Gastrocnemius medialis (tissue), 4 donors: ENCODE data around the gene RNF220. TPM values are rescaled to one million over a fixed set of nuclear protein-coding genes. Genes with fewer than 3 reads are reported as not detected.

ENCODE experiments used
- ATAC-seq, 2 donors: fragments of 150-250 bp; one replicate each; pipeline ENCODE4 v1.9.1; 2016
- DNase-seq, 2 donors: peaks; one replicate each; pipeline ENCODE4 v3.0.0-alpha.2; 2019
- H3K27ac ChIP-seq, 4 donors: fragments of 200-600 bp; sonication (generic); 1 replicate in 1 of 4; 2 replicates in 3 of 4; pipeline ENCODE4 v1.5.1; 2016 to 2018; ENCODE audit warnings: mild to moderate bottlenecking in 2 of 4, moderate library complexity in 1 of 4
- H3K27me3 ChIP-seq, 3 donors: fragments of 200-600 bp; sonication (generic) in 2 of 3; 1 replicate in 1 of 3; 2 replicates in 2 of 3; pipeline versions ENCODE4 v1.5.1 to v1.6.0; 2016 to 2019; ENCODE audit warnings: mild to moderate bottlenecking in 1 of 3, moderate library complexity in 1 of 3
- H3K36me3 ChIP-seq, 2 donors: fragments of 200-600 bp; sonication (generic) in 1 of 2; one replicate each; pipeline ENCODE4 v1.5.1; 2017 to 2018
- H3K4me1 ChIP-seq, 2 donors: fragments of 200-600 bp; sonication (generic) in 1 of 2; one replicate each; pipeline ENCODE4 v1.5.1; 2016 to 2017; ENCODE audit warnings: mild to moderate bottlenecking in 2 of 2
- H3K4me3 ChIP-seq, 4 donors: fragments of 200-600 bp; sonication (generic) in 3 of 4; 1 replicate in 1 of 4; 2 replicates in 3 of 4; pipeline ENCODE4 v1.5.1; 2016 to 2019; ENCODE audit warnings: mild to moderate bottlenecking in 2 of 4
- H3K9me3 ChIP-seq, 3 donors: fragments of 200-600 bp; sonication (generic) in 2 of 3; 1 replicate in 1 of 3; 2 replicates in 2 of 3; pipeline ENCODE4 v1.5.1; 2016 to 2019
- POLR2A ChIP-seq, 2 donors: fragments of 450-650 bp; IDR thresholded peaks; one replicate each; pipeline ENCODE4 v1.6.1; 2017; ENCODE audit warnings: antibody characterized with exemption in 2 of 2, mild to moderate bottlenecking in 2 of 2, moderate library complexity in 2 of 2
- in situ Hi-C, 4 donors: fragments of 200-750 bp; cut with MboI; loops; one replicate each; pipeline versions ENCODE4 v1.15.0 to v1.8.0; 2017; ENCODE audit warnings: low sequenced_read_pairs in 4 of 4
- intact Hi-C: fragments of 100-400 bp; cut with DNase I; formaldehyde crosslinking; loops from one replicate; pipeline ENCODE4 v1.15.1; 2023; ENCODE audit warnings: low total_unique reads
- total RNA-seq, 4 donors: library from RNA; depleted of rRNA; stranded (reverse); fragments of >200 nt; gene quantifications; one replicate each; pipeline versions ENCODE4 v1.1.0 to v1.2.3, GENCODE V29; 2016
- TF ChIP-seq, protein P1 (sequence below), 5 experiments: fragments of 450-650 bp in 3 of 5; fragments of 200-600 bp in 2 of 5; sonication (generic) in 2 of 5; IDR thresholded peaks in 4 of 5; conservative IDR thresholded peaks in 1 of 5; 1 replicate in 4 of 5; 2 replicates in 1 of 5; pipeline ENCODE4 v1.5.1; 2016 to 2019; ENCODE audit warnings: antibody characterized with exemption in 5 of 5, mild to moderate bottlenecking in 3 of 5, moderate library complexity in 3 of 5

Gene RNF220
- total RNA-seq, 4 donors from 2014 or later = 91.2 to 172 (median 128) TPM

DNA sequence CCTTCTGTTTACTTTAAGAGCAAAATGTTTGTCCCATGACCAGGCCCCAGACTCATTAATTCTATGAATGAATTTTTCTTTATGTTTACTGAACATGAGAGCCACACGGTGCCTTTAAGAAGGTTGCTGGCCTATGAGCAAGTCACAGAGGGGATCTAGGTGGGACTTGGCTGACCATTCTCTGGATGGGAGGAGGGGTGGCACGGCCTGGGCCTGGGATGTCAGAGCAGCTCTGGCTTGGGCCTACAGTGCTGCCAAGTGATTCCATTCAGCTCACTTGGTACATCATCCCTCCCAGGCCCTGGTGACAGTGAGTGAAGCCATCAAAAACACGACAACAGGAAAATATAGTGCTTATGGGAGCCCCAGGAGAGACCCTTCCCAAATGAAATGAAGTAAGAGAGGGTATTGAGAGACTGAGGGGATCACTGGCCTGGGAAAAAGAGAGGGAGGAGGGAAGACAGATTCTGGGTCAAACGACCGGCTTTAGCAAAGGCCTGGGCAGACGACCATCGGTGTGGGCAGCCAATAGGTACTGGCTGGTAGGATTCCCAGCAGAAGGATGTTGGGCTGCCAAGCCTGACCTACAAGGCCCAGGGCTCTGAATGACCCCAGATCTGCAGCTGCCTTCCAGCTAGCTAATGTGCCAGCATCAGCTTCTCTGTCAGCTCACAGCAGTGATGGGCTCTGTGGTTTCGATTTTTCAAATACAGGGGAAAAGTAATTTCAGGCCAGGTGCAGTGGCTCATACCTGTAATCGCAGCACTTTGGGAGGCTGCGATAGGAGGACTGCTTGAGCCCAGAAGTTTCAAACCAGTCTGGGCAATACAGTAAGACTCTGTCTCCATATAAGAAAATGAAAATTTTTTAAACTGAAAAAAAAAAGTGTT lies 265.9 kb downstream of the RNF220 start:
- intact Hi-C loops (loop anchor here (5.0 kb wide), 1 partner anchor 39 kb away; no protein-coding TSS in a partner anchor), in situ Hi-C loops (no loop called here)
- TF ChIP-seq POLR2A (IDR thresholded peaks at IDR 0.05) = no peak
- TF ChIP-seq, protein P1, sequence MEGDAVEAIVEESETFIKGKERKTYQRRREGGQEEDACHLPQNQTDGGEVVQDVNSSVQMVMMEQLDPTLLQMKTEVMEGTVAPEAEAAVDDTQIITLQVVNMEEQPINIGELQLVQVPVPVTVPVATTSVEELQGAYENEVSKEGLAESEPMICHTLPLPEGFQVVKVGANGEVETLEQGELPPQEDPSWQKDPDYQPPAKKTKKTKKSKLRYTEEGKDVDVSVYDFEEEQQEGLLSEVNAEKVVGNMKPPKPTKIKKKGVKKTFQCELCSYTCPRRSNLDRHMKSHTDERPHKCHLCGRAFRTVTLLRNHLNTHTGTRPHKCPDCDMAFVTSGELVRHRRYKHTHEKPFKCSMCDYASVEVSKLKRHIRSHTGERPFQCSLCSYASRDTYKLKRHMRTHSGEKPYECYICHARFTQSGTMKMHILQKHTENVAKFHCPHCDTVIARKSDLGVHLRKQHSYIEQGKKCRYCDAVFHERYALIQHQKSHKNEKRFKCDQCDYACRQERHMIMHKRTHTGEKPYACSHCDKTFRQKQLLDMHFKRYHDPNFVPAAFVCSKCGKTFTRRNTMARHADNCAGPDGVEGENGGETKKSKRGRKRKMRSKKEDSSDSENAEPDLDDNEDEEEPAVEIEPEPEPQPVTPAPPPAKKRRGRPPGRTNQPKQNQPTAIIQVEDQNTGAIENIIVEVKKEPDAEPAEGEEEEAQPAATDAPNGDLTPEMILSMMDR (IDR thresholded peaks at IDR 0.05 in 4 of 5, conservative IDR thresholded peaks at IDR 0.05 in 1 of 5) = no peak
- H3K27ac ChIP-seq = no peak overlapping the region
- peaks cover 21 to 32% of the 10 kb centered on the region in 2 donors for H3K4me1 ChIP-seq
- H3K9me3 ChIP-seq = no peaks in the 10 kb centered on the region
- DNase-seq (no peak), ATAC-seq (no peak)
- H3K4me3 ChIP-seq = no peak overlapping the region
- H3K36me3 ChIP-seq = no peaks in the 10 kb centered on the region
- H3K27me3 ChIP-seq = no peaks in the 10 kb centered on the region

DNA sequence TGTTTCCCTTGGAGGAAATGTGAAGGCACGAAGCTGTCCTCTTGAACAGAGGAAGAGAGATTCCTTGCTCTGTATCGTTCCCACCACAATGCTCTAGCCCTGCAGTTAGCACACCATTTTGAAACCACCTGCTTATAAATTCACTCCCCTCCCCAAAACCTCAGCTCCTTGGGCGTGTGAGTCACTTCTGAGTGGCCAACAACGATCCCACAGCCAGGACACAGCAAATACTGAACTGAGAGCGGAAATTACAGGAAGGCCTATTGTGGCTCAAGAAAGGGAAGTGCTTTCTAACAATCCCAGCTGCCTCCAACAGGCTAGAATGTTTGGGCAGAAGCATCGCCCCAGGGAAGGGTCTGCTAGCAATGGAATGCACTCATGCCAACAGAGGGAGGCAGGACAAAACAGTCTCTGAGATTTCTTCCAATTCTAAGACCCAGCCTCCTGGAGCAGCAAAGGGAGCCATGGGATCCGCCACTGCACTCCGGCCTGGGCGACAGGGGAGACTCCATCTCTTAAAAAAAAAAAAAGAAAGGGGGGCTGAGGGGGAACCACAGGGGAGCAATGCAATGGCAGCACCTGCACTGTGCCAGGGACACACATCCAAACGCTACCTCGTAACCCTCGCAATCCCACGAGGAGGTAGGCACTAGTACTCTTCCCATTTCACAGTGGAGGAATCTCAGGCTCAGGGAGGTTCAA lies 267.4 kb downstream of the RNF220 start:
- Histone ChIP-seq H3K9me3 (no peaks in the 10 kb centered on the region), H3K27ac (peak overlapping the region; percentile 88 to 99 (median 95)), H3K27me3 (no peaks in the 10 kb centered on the region), H3K4me1 (peaks cover 21 to 44% of the 10 kb centered on the region in 2 donors), H3K36me3 (no peaks in the 10 kb centered on the region), H3K4me3 (no peak overlapping the region)
- ATAC-seq (no peak), DNase-seq (no peak)
- in situ Hi-C loops (no loop called here), intact Hi-C loops (loop anchor here (5.0 kb wide), 1 partner anchor 40 kb away; no protein-coding TSS in a partner anchor)
- no peak for TF ChIP-seq POLR2A (IDR thresholded peaks at IDR 0.05)
- TF ChIP-seq, protein P1 (IDR thresholded peaks at IDR 0.05 in 4 of 5, conservative IDR thresholded peaks at IDR 0.05 in 1 of 5) = no peak

DNA sequence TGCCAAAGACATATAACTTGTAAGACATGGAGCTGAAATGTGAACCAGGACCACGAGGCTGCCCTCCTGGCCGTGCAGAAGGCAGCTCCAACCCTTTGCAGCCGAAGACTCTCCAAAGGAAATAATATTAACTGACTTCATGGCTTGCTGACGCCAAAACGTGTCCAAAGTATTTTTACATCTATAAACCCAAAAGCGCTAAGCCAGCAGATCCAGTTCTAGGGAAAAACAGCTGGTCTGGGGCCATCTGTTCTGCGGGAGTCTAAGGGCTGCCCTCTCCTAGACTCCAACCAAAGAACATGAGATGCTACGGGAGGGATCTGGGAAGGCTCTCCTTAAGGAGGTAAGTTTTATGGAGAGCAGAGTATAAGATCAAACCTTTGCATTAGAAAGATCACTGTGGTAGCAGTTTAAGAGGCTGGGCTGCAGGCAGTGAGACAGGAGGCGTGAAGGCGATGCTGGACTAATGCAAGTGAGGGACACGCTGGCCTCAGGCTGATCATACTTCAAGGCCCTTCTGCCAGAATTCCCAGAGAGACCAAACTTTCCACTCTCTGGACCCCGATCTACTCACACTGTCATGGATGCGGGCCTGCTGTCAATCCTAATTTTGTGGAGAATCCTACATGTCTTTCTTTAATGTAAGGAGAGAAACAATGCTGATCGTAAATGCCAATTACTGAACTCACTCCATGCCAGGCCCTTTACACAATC lies 268.1 kb downstream of the RNF220 start:
- peak overlapping the region; percentile 62 to 88 (median 69) for H3K4me3 ChIP-seq
- H3K27ac ChIP-seq = peak overlapping the region; percentile 88 to 99 (median 95)
- no peaks in the 10 kb centered on the region for H3K27me3 ChIP-seq
- in situ Hi-C loops (no loop called here), intact Hi-C loops (loop anchor here (5.0 kb wide), 1 partner anchor 41 kb away; no protein-coding TSS in a partner anchor)
- no peak for DNase-seq
- ATAC-seq = no peak
- no peaks in the 10 kb centered on the region for H3K36me3 ChIP-seq
- no peaks in the 10 kb centered on the region for H3K9me3 ChIP-seq
- H3K4me1 ChIP-seq = peaks cover 21 to 44% of the 10 kb centered on the region in 2 donors
- TF ChIP-seq POLR2A (IDR thresholded peaks at IDR 0.05) = no peak
- TF ChIP-seq, protein P1 (IDR thresholded peaks at IDR 0.05 in 4 of 5, conservative IDR thresholded peaks at IDR 0.05 in 1 of 5) = no peak

DNA sequence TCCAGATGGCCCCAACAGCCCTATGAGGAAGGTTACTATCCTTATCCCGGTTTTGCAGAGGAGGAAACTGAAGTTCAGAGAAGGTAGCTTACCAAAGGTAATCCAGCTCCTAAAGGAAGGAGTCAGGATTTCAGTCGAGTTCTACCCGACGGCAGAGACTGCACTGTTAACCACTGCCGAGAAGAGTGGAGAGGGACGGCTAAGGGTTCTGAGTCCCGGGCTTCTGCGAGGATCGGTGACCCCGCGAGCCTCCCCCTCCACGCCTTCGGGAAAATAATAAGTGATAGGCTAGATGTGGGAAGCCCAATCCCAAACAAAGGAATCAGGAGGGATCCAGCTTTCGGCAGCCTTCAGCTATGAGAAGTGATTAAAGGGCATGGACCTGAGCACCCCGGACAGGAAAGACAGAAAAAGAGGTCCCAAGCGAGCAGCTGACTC lies 268.6 kb downstream of the RNF220 start:
- Histone ChIP-seq H3K27me3 (no peaks in the 10 kb centered on the region), H3K27ac (peak overlapping the region; percentile 88 to 99 (median 95)), H3K4me3 (peak overlapping the region; percentile 62 to 88 (median 69)), H3K36me3 (no peaks in the 10 kb centered on the region), H3K9me3 (no peaks in the 10 kb centered on the region), H3K4me1 (peaks cover 21 to 44% of the 10 kb centered on the region in 2 donors)
- intact Hi-C loops = loop anchor here (2.0 to 5.0 kb wide), 2 partner anchors 41 to 57 kb away; partner anchors contain the start of gene RNU5D-1
- TF ChIP-seq, protein P1 (IDR thresholded peaks at IDR 0.05 in 4 of 5, conservative IDR thresholded peaks at IDR 0.05 in 1 of 5) = no peak
- no peak for TF ChIP-seq POLR2A (IDR thresholded peaks at IDR 0.05)
- DNase-seq (no peak), ATAC-seq (peak in 1 of 2 donors; percentile 21)
- in situ Hi-C loops = no loop called here
